GM19455 (cell line): ENCODE measurements around the gene OR2T3.
"Not testable (repeated sequence)": the region's sequence is repeated elsewhere in the genome, so short reads cannot be mapped to it uniquely, and the experiment has no call there.

Experiments used
- ATAC-seq: cut with Tn5 transposase; IDR thresholded peaks from one replicate; pipeline ENCODE4 v1.9.1; 2021; ENCODE audit not compliant: unreplicated experiment

Gene OR2T3

GRCh38 chr1:248471154-248471553 lies 2.0 kb upstream of the OR2T3 start:
- ATAC-seq = no peak

GRCh38 chr1:248472111-248472510 lies 1.0 kb upstream of the OR2T3 start:
- ATAC-seq = not testable (repeated sequence)

GRCh38 chr1:248475660-248476059 lies 2.5 kb downstream of the OR2T3 start:
- peak; percentile 76 for ATAC-seq

GRCh38 chr1:248481686-248482579 lies 8.8 kb downstream of the OR2T3 start:
- peak; percentile 65 for ATAC-seq

GRCh38 chr1:248488289-248488688 lies 15.1 kb downstream of the OR2T3 start, which contains the start of gene OR2T5:
TSS of gene OR2T5 (plus strand) at chr1:248488589. CDS start at chr1:248488589, 0 bp downstream.
- ATAC-seq = not testable (repeated sequence)

GRCh38 chr1:248496661-248497060 lies 23.5 kb downstream of the OR2T3 start:
- not testable (repeated sequence) for ATAC-seq

- ATAC-seq = not testable (repeated sequence)
Measured at GRCh38 chr1:248500305-248501035, 27.3 kb downstream of the OR2T3 start.

GRCh38 chr1:248507773-248508172 lies 34.6 kb downstream of the OR2T3 start, which contains the start of gene OR2G6:
TSS of gene OR2G6 (plus strand) at chr1:248508073. CDS start at chr1:248521647, 13,574 bp downstream.
- ATAC-seq = not testable (repeated sequence)

DNA sequence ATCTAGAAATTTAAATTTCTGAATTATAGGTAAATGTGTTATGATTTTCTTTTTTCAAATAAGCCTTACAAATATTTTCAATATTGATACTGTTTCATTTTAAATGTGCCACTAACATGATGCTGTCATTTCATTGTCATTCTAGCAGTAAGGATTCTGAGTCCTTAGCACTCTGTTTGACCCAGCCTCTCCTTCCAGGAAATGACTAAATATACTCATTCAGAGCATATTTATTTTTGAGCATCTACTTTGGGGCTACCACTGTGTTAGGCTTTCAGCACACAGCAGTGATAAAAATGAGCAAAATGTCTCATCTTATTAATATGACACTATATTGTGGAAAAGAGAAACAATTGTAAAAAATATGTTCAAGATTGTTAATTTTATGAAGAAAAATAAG lies 37.1 kb downstream of the OR2T3 start:
- not testable (repeated sequence) for ATAC-seq

DNA sequence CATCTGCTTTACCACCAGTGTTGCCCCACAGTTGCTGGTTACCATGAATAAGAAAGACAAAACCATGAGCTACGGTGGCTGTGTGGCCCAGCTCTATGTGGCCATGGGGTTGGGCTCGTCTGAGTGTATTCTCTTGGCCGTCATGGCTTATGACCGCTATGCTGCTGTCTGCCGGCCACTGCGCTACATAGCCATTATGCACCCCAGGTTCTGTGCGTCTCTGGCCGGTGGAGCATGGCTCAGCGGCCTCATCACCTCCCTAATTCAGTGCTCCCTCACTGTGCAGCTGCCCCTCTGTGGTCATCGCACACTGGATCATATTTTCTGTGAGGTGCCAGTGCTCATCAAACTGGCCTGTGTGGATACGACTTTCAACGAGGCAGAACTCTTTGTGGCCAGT lies 48.7 kb downstream of the OR2T3 start:
- no peak for ATAC-seq
